Spleen (tissue), 11 donors: ENCODE data around the gene TM9SF2. TPM values are rescaled to one million over a fixed set of nuclear protein-coding genes. Genes with fewer than 3 reads are reported as not detected.

Source experiments
- DNase-seq: peaks from one replicate; pipeline ENCODE4 v3.0.0-alpha.2; 2020
- H3K27ac ChIP-seq, 8 donors: fragments of 200-600 bp; sonication (generic) in 7 of 8; 1 replicate in 4 of 8; 2 replicates in 4 of 8; pipeline versions ENCODE4 v1.5.0 to v1.8.0; 2016 to 2021; ENCODE audit warnings: inconsistent platforms in 4 of 8, mild to moderate bottlenecking in 4 of 8, moderate library complexity in 1 of 8
- H3K27me3 ChIP-seq, 7 donors: fragments of 200-600 bp; sonication (generic) in 6 of 7; replicated peaks in 1 of 7; 1 replicate in 4 of 7; 2 replicates in 3 of 7; pipeline versions ENCODE4 v1.5.0 to v1.8.0; 2016 to 2021; ENCODE audit warnings: inconsistent platforms in 3 of 7, mild to moderate bottlenecking in 1 of 7
- H3K36me3 ChIP-seq, 6 donors: fragments of 200-600 bp; sonication (generic) in 5 of 6; 1 replicate in 4 of 6; 2 replicates in 2 of 6; pipeline versions ENCODE4 v1.5.0 to v1.8.0; 2016 to 2021; ENCODE audit warnings: inconsistent platforms in 2 of 6
- H3K4me1 ChIP-seq, 6 donors: fragments of 200-600 bp; sonication (generic) in 5 of 6; 1 replicate in 3 of 6; 2 replicates in 3 of 6; pipeline versions ENCODE4 v1.5.0 to v1.8.0; 2016 to 2021; ENCODE audit warnings: inconsistent platforms in 3 of 6
- H3K4me3 ChIP-seq, 8 donors: fragments of 200-600 bp; sonication (generic) in 7 of 8; 1 replicate in 4 of 8; 2 replicates in 4 of 8; pipeline versions ENCODE4 v1.5.0 to v1.8.0; 2016 to 2021; ENCODE audit warnings: inconsistent platforms in 4 of 8, mild to moderate bottlenecking in 4 of 8, moderate library complexity in 2 of 8
- H3K9me3 ChIP-seq, 8 donors: fragments of 200-600 bp; sonication (generic) in 7 of 8; 1 replicate in 4 of 8; 2 replicates in 4 of 8; pipeline versions ENCODE4 v1.5.0 to v1.8.0; 2016 to 2021; ENCODE audit warnings: inconsistent platforms in 4 of 8
- CTCF ChIP-seq, 11 experiments: fragments of 200-600 bp in 7 of 11; fragments of 450-650 bp in 4 of 11; sonication (generic) in 4 of 11; IDR thresholded peaks in 8 of 11; conservative IDR thresholded peaks in 3 of 11; 1 replicate in 7 of 11; 2 replicates in 4 of 11; pipeline versions ENCODE4 v1.4.0 to v1.8.0; 2016 to 2021; ENCODE audit warnings: antibody characterized with exemption in 11 of 11, inconsistent platforms in 4 of 11, mild to moderate bottlenecking in 1 of 11
- POLR2A ChIP-seq, 3 donors: fragments of 450-650 bp; IDR thresholded peaks; one replicate each; pipeline ENCODE4 v1.5.1; 2017; ENCODE audit warnings: antibody characterized with exemption in 3 of 3, mild to moderate bottlenecking in 1 of 3
- POLR2AphosphoS5 ChIP-seq, 3 donors: sonication (generic); formaldehyde crosslinking; IDR thresholded peaks; one replicate each; pipeline ENCODE4 v1.5.1; 2017; ENCODE audit warnings: antibody characterized with exemption in 3 of 3
- WGBS, 5 donors: extraction: QIAGEN DNeasy Blood & Tissue Kit in 3 of 5; methylation state at CpG; one replicate each; pipeline versions ENCODE4 v1.1.5 to v1.1.7; 2013 to 2018; 5-methylcytosine and 5-hydroxymethylcytosine counted together
- intact Hi-C: fragments of 100-400 bp; cut with DNase I; formaldehyde crosslinking; loops from one replicate; pipeline ENCODE4 v1.15.0; 2023; ENCODE audit warnings: low total_unique reads
- polyA plus RNA-seq, 3 donors: library from polyadenylated mRNA; stranded (reverse); fragments of 200-250 nt; gene quantifications; one replicate each; pipeline ENCODE4 v1.2.1, GENCODE V29; 2013
- total RNA-seq, 7 donors: library from RNA; depleted of rRNA in 3 of 7; stranded (reverse); fragments of >200 nt in 3 of 7; fragmentation: NEBNext Ultra II Directional in 4 of 7; extraction: Animal tissue kit (Norgen Biotek cat#: 25700) in 4 of 7; gene quantifications; one replicate each; pipeline versions ENCODE4 v1.1.0 to v1.2.1, GENCODE V29; 2016 to 2021
- donor health status: healthy with polysubstance abuse.
- donor health status: DM: no; HTN: no; CAD: no; lungs with moderate emphysema.
- donor health status: DM: no; HTN: no; CAD: no.
- donor health status: Bipolar disorder and iron deficiency.
- donor health status: healthy.
- donor health status: DM: no; HTN: no; CAD: no.
- donor health status: DM: yes; HTN: yes; CAD: no.

The TM9SF2 gene
- total and polyA plus RNA-seq, 10 donors = 28.8 to 134 (median 93.7) TPM

GRCh38 chr13:99522298-99522697, 21.0 kb downstream of the TM9SF2 start:
- Histone ChIP-seq H3K9me3 (no peaks in the 10 kb centered on the region), H3K27ac (no peak overlapping the region), H3K4me1 (peaks cover 0 to 23% (median under 1%) of the 10 kb centered on the region in 6 donors), H3K27me3 (no peaks in the 10 kb centered on the region), H3K4me3 (no peak overlapping the region), H3K36me3 (peaks cover 2 to 99% (median 65%) of the 10 kb centered on the region in 6 donors)
- no peak for DNase-seq
- intact Hi-C loops = no loop called here
- TF ChIP-seq CTCF (IDR thresholded peaks at IDR 0.05 in 8 of 11, conservative IDR thresholded peaks at IDR 0.05 in 3 of 11) = no peak
- no peak for TF ChIP-seq POLR2AphosphoS5 (IDR thresholded peaks at IDR 0.05)
- TF ChIP-seq POLR2A (IDR thresholded peaks at IDR 0.05) = no peak
- 94 to 100% (median 100%) methylated on average over 2 of the region's 2 CpGs for WGBS, 5 donors

GRCh38 chr13:99523838-99524237, 22.6 kb downstream of the TM9SF2 start:
- H3K9me3 ChIP-seq = no peaks in the 10 kb centered on the region
- no peak overlapping the region for H3K4me3 ChIP-seq
- 92 to 97% (median 95%) methylated on average over 4 of the region's 4 CpGs for WGBS, 5 donors
- peaks cover 0 to 25% (median 0%) of the 10 kb centered on the region in 6 donors for H3K4me1 ChIP-seq
- peaks cover 2 to 100% (median 62%) of the 10 kb centered on the region in 6 donors for H3K36me3 ChIP-seq
- TF ChIP-seq CTCF (IDR thresholded peaks at IDR 0.05 in 8 of 11, conservative IDR thresholded peaks at IDR 0.05 in 3 of 11) (no peak), POLR2A (IDR thresholded peaks at IDR 0.05) (no peak), POLR2AphosphoS5 (IDR thresholded peaks at IDR 0.05) (no peak)
- H3K27ac ChIP-seq = no peak overlapping the region
- DNase-seq = no peak
- H3K27me3 ChIP-seq = no peaks in the 10 kb centered on the region
- intact Hi-C loops = no loop called here

DNA sequence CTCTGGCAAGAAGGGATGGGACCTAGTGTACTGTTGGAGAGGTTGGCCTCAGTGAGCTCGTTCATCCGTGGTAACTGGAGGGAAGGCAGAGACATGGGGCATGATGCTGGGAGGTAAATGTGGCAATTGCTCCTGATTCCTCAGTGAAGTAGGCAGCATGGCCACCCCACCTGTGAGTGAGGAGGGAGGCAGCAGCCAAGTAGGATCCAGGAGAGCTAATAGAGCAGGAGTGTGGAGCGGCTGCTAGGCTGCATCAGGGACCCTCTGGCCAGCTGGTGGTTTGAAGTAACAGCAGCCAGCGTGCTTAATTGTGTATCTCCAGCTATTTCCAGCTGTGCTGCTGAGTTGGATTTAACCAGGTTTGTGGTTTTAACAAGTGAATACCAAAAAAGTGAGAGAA, 24.7 kb downstream of the TM9SF2 start:
- intact Hi-C loops = no loop called here
- peaks cover 2 to 100% (median 51%) of the 10 kb centered on the region in 6 donors for H3K36me3 ChIP-seq
- peak; percentile 53 for DNase-seq
- TF ChIP-seq CTCF (IDR thresholded peaks at IDR 0.05 in 8 of 11, conservative IDR thresholded peaks at IDR 0.05 in 3 of 11) = no peak
- TF ChIP-seq POLR2AphosphoS5 (IDR thresholded peaks at IDR 0.05) = no peak
- TF ChIP-seq POLR2A (IDR thresholded peaks at IDR 0.05) = no peak
- no peaks in the 10 kb centered on the region for H3K9me3 ChIP-seq
- H3K4me3 ChIP-seq = no peak overlapping the region
- peaks cover 0 to 26% (median 0%) of the 10 kb centered on the region in 6 donors for H3K4me1 ChIP-seq
- H3K27me3 ChIP-seq = no peaks in the 10 kb centered on the region
- 74 to 92% (median 87%) methylated on average over 4 of the region's 4 CpGs for WGBS, 5 donors
- no peak overlapping the region for H3K27ac ChIP-seq

- no peak for DNase-seq
- WGBS, 5 donors = 74 to 81% (median 76%) methylated on average over 7 of the region's 7 CpGs
- H3K36me3 ChIP-seq = peaks cover 2 to 100% (median 48%) of the 10 kb centered on the region in 6 donors
- intact Hi-C loops = no loop called here
- no peak for TF ChIP-seq CTCF (IDR thresholded peaks at IDR 0.05 in 8 of 11, conservative IDR thresholded peaks at IDR 0.05 in 3 of 11)
- no peak for TF ChIP-seq POLR2AphosphoS5 (IDR thresholded peaks at IDR 0.05)
- TF ChIP-seq POLR2A (IDR thresholded peaks at IDR 0.05) = no peak
- H3K27ac ChIP-seq = no peak overlapping the region
- H3K9me3 ChIP-seq = no peaks in the 10 kb centered on the region
- no peaks in the 10 kb centered on the region for H3K27me3 ChIP-seq
- H3K4me1 ChIP-seq = peaks cover 0 to 32% (median 0%) of the 10 kb centered on the region in 6 donors
- no peak overlapping the region for H3K4me3 ChIP-seq
Measured at GRCh38 chr13:99526549-99526948, 25.3 kb downstream of the TM9SF2 start.
